NOMO-1 treated with DMSO at 0.1 percent for 48 hours (cell line): ENCODE data around the gene MCAT.

Experiments
- DNase-seq: peaks from one replicate; lab custom pipeline; 2025; ENCODE audit not compliant: unreplicated experiment; lab: John Stamatoyannopoulos, UW

Gene MCAT

DNA sequence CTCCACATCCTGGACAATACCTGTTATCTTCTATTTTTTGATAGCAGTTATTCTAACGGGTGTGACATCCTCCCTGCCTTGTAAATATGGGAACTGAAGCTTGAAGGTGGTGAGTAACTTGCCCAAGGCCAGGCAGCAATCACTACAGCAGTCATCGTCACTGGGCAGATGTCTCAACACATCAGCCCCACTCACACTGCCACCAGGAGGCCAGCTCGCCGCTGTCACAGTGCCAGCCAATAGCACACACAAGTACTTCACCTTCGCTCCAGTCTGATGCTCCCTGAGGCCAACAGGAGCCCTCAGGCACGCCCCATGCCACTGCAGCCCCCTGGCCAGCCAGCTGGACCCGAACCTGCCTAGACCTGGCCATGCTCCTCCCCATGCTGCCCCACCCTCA is 49.1 kb downstream of the MCAT start:
- DNase-seq, result peak; percentile 94

DNA sequence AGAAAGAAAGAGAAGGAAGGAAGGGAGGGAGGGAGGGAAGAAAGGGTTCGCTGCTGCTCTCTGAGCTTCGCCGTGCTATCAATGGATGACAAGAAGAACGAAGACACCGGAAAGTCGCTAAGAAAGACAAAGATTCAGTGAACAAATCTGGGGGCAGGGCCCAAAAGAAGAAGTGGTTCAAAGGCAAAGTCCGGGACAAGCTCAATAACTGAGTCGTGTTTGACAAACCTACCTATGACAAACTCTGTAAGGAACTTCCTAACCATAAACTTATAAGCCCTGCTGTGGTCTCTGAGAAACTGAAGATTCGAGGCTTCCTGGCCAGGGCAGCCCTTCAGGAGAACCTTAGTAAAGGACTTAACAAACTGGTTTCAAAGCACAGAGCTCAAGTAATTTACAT is 51.1 kb downstream of the MCAT start:
- DNase-seq, result peak; percentile 85

DNA sequence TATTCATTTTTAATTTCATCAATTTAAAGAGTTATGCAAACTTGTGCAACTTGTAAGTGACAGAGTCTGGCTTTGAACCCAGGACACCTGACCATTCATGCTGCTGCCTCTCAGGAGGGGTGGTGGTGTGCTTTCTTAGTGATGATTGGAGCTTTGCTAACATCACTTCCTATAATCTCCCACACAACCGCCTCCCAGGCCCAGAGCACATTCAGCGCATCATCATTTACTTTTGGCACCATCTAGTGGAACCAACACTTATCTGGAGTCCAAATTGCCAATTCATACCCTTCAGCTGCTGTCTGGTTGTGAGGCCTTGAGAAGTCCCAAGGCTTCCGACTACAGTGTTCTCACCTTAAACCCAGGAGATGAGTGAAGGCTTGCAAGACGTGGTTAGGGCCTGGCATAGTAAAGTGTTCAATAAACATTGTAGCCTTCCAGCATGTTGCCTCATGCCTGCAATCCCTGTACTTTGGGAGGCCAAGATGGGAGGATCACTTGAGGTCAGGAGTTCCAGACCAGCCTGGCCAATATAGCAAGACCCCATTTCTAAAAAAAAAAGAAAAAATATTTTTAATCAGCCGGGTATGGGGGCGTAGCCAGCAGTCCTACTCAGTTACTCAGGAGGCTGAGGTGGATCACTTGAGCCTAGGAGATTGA is 52.9 kb downstream of the MCAT start:
- peak; percentile 92 for DNase-seq

DNA sequence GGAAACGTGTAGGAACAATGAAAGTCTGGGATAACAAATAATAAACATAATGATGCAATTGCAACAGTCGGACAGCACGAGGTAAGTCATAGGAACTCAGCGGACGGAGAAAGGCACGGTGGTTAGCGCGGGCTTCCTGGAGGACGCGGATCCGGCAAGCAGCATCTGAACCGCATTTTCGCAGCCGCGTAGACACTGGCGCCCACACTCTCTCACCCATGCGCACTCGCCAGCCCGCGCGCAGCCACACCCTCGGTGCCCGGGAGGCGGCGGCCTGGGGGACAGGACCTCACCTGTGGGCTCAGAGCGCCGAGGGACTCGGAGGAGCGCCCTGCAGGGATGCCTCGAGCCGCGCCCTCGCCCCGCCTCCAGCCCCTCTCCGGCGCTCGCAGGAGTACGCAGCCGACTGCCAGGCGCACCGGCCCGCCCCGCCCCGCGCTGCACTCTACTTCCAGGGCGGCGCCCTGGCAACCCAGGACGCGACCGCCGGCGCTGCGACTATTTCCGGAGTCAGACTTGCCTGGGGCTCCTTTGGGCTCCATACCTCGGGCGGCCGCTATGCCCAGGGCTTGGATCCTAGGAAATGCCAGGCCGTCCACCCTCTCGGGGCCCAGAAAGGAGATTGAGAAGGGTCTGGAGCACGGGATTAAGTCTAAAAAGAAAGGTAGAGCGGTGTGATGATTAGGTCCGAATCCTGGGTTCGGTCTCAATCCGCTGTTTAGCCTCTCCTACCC is 54.0 kb downstream of the MCAT start, which contains the start of gene TTLL1:
TTLL1 (minus strand) TSS at position 408 of the 734 bp plus-strand sequence. CDS start 13,805 bp downstream, outside the sequence.
- DNase-seq, result peak; percentile 90

DNA sequence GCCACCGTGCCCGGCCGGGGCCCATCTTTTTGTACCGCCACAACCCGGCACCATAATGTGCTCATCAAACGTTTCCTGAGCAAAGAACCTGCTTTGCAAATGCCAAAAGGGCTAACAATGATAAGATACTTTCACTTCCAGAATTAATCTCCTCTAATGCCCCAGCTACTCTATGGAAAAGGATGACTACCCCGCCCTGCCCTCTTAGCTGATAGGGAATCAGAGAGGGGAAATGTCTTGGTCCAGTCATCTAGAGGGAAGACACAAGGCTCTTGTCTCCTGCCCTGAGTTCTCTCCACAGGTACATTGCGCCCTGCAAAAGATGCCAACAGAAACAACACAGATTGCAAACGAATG is 54.6 kb downstream of the MCAT start:
- peak; percentile 41 for DNase-seq

DNA sequence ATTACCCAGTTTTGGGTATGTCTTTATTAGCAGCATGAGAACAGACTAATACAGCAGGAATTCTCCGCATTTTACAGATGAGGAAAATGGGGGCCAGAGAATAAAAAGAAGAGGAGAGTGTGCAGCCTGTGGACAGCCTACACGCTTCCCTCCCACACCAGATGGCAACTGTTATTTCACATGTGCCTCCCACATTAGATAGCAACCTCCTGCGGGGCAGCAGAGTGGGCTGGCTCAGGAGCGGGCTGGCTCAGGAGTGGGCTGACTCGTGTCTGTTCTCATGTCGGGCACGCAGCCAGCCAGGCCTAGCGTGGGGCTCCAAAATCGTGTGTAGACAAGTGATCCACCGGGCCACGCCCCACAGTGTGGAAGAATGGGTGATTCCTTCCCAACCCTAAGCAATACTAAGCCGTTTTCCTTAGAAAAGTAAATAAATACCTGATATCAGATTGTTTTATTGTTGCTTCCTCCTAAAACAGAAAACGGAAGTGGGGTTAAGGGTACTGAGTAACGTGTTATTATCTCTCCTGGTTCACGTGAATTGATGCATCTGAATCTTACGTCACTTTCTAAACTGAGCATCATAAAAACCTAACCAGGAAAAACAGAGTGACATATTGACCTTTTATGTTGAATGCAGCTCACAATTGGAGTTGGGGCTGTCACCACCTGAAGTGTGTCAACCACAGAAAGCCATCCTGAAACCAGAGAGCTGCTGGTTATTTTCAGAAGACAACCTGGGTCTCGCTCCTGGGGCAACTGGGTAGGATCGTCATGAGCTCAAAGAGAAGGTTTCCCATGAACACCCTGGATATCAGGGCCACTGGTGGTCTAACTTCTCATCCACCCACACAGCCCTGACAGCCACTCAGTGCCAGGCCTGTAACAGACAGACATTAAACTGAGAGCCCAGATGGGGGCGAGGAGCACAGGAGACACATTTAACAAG is 57.3 kb downstream of the MCAT start:
- DNase-seq, result peak; percentile 41
